HG02588 (cell line): ENCODE results near the gene NCOA3.
A peak's percentile ranks its signal among the peaks of the same experiment; 100 is the strongest.
"Not testable (repeated sequence)": the region's sequence is repeated elsewhere in the genome, so short reads cannot be mapped to it uniquely, and the experiment has no call there.

Experiments used
- ATAC-seq: cut with Tn5 transposase; IDR thresholded peaks from one replicate; pipeline ENCODE4 v1.9.1; 2021; ENCODE audit warnings: mild to moderate bottlenecking, moderate library complexity; ENCODE audit not compliant: unreplicated experiment

The NCOA3 gene

DNA sequence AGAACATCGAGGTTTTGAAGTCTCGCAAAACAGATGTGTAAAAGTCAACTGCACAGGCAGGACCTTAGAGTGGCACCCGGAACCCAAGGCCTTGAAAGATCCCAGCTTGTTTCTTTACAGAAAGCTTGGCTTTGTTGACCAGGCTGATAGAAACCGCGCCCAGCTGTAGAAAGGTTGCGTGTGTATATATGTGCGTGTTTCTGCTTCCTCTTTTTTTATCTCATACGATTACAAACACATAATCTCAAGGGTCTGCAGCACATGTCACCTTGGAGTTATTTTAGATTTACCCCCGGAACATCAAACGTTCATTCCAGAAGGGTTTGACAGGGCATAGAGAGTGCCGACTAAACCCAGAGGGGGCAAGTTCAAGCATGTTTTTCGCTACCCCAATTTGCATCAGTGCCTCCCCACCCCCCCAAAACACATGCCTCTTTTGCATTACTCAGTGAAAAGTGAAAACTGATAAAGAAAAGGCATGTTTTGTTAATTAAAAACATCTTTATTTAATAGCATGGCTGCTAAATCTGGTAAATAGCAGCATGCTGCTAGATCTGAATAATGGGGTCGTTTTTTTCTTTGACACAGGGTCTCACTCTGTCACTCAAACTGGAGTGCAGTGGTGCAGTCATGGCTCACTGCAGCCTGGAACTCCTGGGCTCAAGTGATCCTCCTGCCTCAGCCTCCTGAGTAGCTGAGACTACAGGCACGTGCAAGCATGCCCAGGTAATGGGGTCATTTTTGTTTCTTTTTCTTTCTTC lies 33.2 kb upstream of the NCOA3 start:
- peak; percentile 54 for ATAC-seq

GRCh38 chr20:47475419-47476044 lies 26.2 kb upstream of the NCOA3 start:
- no peak for ATAC-seq

GRCh38 chr20:47476452-47476851 lies 25.2 kb upstream of the NCOA3 start:
- no peak for ATAC-seq

- ATAC-seq: no peak
Observed at GRCh38 chr20:47479093-47479492, 22.6 kb upstream of the NCOA3 start.

DNA sequence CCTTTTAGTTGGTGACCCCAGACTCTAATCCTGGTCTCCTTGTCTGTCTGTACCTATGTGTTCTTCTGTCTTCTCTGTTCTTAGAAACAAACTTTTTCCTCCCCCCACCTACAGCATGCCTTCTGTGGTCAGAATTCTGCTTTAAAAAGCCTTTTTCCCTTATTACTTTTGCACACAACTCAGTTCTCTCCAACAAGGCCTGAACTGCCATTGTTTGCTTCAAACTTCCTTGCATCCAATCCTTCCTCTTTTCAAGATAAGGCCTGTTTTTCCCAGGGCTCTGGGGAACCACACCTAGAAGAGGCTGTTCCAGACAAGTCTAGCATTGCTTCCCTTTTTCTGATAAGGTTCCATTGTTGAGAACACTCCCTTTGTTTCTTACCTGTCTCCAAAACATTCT lies 22.2 kb upstream of the NCOA3 start:
- ATAC-seq: no peak

- no peak for ATAC-seq
Observed at GRCh38 chr20:47480239-47480638, 21.4 kb upstream of the NCOA3 start.

DNA sequence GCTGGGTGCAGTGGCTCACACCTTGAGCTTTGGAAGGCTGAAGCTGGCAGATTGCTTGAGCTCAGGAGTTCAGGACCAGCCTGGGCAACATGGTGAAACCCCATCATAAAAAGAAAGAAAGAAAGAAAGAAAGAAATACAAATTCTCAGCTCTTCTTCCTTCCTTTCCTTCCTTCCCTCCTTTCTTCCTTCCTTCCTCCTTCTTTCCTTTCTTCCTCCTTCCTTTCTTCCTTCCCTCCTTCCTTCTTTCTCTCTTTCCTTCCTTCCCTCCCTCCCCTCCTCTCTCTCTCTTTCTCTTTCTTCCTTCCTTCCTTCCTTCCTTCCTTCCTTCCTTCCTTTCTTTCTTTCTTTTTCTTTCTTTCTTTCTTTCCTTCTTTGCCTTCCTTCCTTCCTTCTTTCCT lies 21.0 kb upstream of the NCOA3 start:
- ATAC-seq: no peak

- no peak for ATAC-seq
Observed at GRCh38 chr20:47481330-47482216, 20.1 kb upstream of the NCOA3 start.

DNA sequence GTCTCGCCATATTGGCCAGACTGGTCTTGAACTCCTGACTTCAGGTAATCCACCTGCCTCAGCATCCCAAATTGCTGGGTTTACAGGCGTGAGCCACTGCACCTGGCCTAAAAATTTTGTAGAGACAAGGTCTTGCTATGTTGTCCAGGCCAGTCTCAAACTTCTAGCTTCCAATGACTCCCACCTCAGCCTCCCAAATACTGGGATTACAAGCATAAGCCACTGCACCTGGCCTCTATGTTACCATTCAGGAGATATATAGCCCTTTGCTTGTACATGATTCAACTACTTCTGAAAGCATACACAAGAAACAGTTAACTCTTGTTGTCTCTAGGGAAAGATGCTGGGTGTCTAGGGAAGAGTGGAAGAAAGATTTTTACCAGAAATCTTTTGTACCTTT lies 19.0 kb upstream of the NCOA3 start:
- no peak for ATAC-seq

GRCh38 chr20:47484303-47484702 lies 17.4 kb upstream of the NCOA3 start:
- no peak for ATAC-seq

GRCh38 chr20:47487175-47487917 lies 14.3 kb upstream of the NCOA3 start:
- peak; percentile 79 for ATAC-seq

DNA sequence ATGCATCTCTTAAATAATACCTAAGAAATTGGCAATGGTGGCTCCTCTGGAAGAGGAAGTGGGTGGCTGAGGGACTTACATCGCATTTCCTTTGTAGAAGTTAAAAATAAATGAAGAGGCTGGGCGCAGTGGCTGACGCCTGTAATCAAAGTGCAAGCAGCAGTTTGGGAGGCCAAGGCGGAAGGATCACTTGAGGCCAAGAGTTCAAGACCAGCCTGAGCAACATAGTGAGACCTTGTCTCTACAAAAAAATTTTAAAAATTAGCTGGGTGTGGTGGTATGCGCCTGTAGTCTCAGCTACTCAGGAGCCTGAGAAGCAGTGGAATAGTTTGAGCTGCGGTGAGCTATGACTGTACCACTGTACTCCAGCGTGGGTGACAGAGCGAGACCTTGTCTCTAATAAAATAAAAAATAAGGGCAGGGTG lies 12.2 kb upstream of the NCOA3 start:
- ATAC-seq: no peak

- no peak for ATAC-seq
Observed at GRCh38 chr20:47490795-47491194, 10.9 kb upstream of the NCOA3 start.

- ATAC-seq: no peak
Observed at GRCh38 chr20:47492284-47492683, 9.4 kb upstream of the NCOA3 start.

DNA sequence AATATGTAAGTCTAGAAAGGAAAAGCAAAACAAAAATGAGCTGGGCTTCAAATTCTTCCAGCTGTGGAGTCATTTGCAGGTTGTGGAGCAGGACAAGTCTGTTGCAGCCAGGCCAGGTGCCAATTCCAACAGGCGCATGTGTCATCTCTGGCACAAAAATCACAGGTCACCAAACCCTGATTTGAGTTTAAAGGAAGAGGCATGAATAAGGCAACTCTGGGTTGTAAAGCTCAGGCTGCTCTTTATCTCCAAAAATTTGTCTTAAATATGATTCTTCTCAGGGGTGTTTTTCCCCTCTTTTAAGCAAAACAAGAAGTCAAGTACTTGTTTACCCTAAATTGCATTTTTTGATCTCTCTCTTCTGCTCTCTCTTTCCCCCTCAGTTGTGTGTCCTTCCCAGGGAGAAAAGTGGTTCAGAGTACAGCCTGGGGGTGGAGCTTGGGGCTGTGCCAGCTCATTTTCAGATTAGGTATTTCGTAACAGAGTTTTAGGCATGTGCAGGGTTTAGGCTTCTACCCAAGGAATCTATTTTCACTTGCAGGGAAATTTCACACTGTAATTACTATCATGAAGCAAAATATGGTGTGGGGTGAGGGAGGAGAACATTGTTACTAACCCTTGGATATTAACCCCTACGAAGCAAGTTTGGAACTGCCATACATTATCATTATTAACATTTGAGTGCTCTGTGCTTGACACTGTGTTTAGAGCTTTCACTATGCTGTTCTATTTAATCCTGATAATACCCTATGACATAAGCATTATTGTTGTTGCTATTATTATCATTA lies 8.3 kb upstream of the NCOA3 start:
- no peak for ATAC-seq

DNA sequence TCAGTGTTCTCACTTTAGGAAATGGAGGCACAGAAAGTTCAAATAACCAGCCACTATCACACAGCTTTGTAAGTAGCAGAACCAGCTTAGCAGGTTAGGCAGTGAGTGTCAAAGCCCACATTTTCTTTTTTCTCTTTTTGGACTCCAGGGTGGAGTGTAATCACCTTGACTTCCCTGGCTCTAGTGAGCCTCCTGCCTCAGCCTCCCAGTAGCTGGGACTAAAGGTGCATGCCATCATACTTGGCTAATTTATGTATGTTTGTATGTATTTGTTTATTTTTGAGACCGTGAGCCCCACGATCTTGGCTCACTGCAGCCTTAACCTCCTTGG lies 7.8 kb upstream of the NCOA3 start:
- ATAC-seq: no peak

- not testable (repeated sequence) for ATAC-seq
Observed at GRCh38 chr20:47494606-47495005, 7.1 kb upstream of the NCOA3 start.

GRCh38 chr20:47496118-47496517 lies 5.6 kb upstream of the NCOA3 start:
- no peak for ATAC-seq

- ATAC-seq: no peak
Observed at GRCh38 chr20:47498606-47499005, 3.1 kb upstream of the NCOA3 start.

DNA sequence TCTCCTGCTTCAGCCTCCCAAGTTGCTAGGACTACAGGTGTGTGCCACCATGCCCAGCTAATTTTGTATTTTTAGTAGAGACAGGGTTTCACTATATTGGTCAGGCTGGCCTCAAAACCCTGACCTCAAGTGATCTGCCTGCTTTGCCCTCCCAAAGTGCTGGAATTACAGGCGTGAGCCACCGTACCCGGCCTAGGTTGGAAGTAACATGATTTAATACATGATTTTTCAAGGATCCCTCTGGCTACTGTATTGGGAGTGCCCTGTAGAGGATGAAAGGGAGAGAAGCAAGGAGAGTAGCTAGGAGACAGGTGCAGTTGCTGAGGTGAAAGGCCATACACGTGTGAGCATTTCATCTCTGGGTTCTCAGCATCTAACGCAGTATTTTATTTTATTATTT lies 2.6 kb upstream of the NCOA3 start:
- no peak for ATAC-seq
